SK-N-SH treated with all-trans-retinoic acid at 6 μM for 48 hours (cell line): ENCODE measurements around the gene SDR9C7.
"Not testable (repeated sequence)": the region's sequence is repeated elsewhere in the genome, so short reads cannot be mapped to it uniquely, and the experiment has no call there.

ENCODE experiments used
- ARNTL ChIP-seq: fragments of 450-650 bp; formaldehyde crosslinking; IDR thresholded peaks from 2 replicates; pipeline ENCODE4 v1.5.0; 2020; ENCODE audit warnings: low read depth, mild to moderate bottlenecking, moderate library complexity, borderline replicate concordance
- ESRRG ChIP-seq: fragments of 250-450 bp; sonication (Bioruptor Pico); IDR thresholded peaks from 2 replicates; pipeline ENCODE4 v1.6.1; 2021; ENCODE audit warnings: mild to moderate bottlenecking
- ZFP3 ChIP-seq: fragments of 250-450 bp; sonication (Bioruptor Pico); IDR thresholded peaks from 2 replicates; pipeline ENCODE4 v1.5.0; 2020; ENCODE audit warnings: mild to moderate bottlenecking, moderate library complexity
- ZFP30 ChIP-seq: fragments of 450-650 bp; formaldehyde crosslinking; IDR thresholded peaks from 2 replicates; pipeline ENCODE4 v1.5.0; 2022; ENCODE audit warnings: mild to moderate bottlenecking, moderate library complexity
- ZNF565 ChIP-seq: fragments of 450-650 bp; formaldehyde crosslinking; conservative IDR thresholded peaks from 2 replicates; pipeline ENCODE4 v1.5.0; 2020; ENCODE audit warnings: low read depth, mild to moderate bottlenecking, moderate library complexity
- ZNF8 ChIP-seq: fragments of 450-650 bp; formaldehyde crosslinking; IDR thresholded peaks from 2 replicates; pipeline ENCODE4 v1.5.0; 2020; ENCODE audit warnings: mild to moderate bottlenecking, moderate library complexity
- TF ChIP-seq, protein P1 (sequence below): fragments of 250-450 bp; sonication (Bioruptor Pico); IDR thresholded peaks from 2 replicates; pipeline ENCODE4 v1.8.0; 2020; ENCODE audit warnings: mild to moderate bottlenecking, moderate library complexity, borderline replicate concordance

DNA sequence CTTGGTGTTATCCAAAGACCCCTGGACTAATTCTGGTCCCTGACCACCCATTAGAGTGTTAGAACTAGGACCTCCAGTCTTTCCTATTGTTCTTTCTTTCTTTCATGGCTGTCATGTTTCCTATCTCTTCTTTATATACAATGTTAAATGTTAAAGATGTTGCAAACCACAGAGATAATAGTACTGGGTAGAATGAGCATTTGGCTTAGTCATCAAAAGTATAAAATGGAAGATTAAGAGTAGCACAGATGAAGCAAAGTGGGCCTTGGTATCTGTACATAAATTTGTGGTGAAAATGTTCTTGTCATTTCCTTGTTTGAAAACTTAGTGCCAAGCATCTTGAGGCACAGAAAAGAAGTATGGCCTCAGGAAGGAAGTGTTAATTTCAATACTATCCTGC is 32.9 kb downstream of the SDR9C7 start:
- not testable (repeated sequence) for TF ChIP-seq ESRRG, ZNF8, ZFP30, ARNTL, ZNF565, ZFP3 (CRISPR knock-in tag)
- TF ChIP-seq, protein P1, sequence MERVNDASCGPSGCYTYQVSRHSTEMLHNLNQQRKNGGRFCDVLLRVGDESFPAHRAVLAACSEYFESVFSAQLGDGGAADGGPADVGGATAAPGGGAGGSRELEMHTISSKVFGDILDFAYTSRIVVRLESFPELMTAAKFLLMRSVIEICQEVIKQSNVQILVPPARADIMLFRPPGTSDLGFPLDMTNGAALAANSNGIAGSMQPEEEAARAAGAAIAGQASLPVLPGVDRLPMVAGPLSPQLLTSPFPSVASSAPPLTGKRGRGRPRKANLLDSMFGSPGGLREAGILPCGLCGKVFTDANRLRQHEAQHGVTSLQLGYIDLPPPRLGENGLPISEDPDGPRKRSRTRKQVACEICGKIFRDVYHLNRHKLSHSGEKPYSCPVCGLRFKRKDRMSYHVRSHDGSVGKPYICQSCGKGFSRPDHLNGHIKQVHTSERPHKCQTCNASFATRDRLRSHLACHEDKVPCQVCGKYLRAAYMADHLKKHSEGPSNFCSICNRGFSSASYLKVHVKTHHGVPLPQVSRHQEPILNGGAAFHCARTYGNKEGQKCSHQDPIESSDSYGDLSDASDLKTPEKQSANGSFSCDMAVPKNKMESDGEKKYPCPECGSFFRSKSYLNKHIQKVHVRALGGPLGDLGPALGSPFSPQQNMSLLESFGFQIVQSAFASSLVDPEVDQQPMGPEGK (CRISPR knock-in tag), result not testable (repeated sequence)
